Neural progenitor cell (in vitro differentiated cells): Measurements from ENCODE around the gene POLE. TPM values are rescaled to one million over a fixed set of nuclear protein-coding genes. Genes with fewer than 3 reads are reported as not detected.
A peak's percentile ranks its signal among the peaks of the same experiment; 100 is the strongest.

ENCODE experiments used
- DNase-seq: peaks from one replicate; pipeline ENCODE4 v3.0.0-alpha.2; 2016; ENCODE audit warnings: low spot score
- H2AFZ ChIP-seq: fragments of 200-600 bp; sonication (generic); replicated peaks from 2 replicates; pipeline ENCODE4 v1.6.1; 2016; ENCODE audit warnings: antibody characterized with exemption
- H3F3A ChIP-seq: fragments of 200-600 bp; sonication (generic); 2 replicates; pipeline ENCODE4 v1.6.1; 2016; ENCODE audit warnings: antibody characterized with exemption, low read depth
- H3K27ac ChIP-seq: fragments of 200-600 bp; sonication (generic); 2 replicates; pipeline ENCODE4 v1.5.1; 2016; ENCODE audit warnings: mild to moderate bottlenecking
- H3K27me3 ChIP-seq: fragments of 200-600 bp; sonication (generic); 2 replicates; pipeline ENCODE4 v1.6.1; 2016; ENCODE audit warnings: mild to moderate bottlenecking, moderate library complexity
- H3K36me3 ChIP-seq: fragments of 200-600 bp; sonication (generic); 2 replicates; pipeline ENCODE4 v1.5.1; 2016
- H3K4me1 ChIP-seq: fragments of 200-600 bp; sonication (generic); 2 replicates; pipeline ENCODE4 v1.6.1; 2016; ENCODE audit warnings: mixed run types
- H3K4me2 ChIP-seq: fragments of 200-600 bp; sonication (generic); 2 replicates; pipeline ENCODE4 v1.6.1; 2016
- H3K4me3 ChIP-seq: fragments of 200-600 bp; sonication (generic); 2 replicates; pipeline ENCODE4 v1.5.1; 2016
- H3K79me2 ChIP-seq: fragments of 200-600 bp; sonication (generic); 2 replicates; pipeline ENCODE4 v1.6.1; 2016; ENCODE audit warnings: low read depth
- H3K9ac ChIP-seq: fragments of 200-600 bp; sonication (generic); 2 replicates; pipeline ENCODE4 v1.6.1; 2016
- H3K9me3 ChIP-seq: fragments of 200-600 bp; sonication (generic); 2 replicates; pipeline ENCODE4 v1.5.1; 2016; ENCODE audit warnings: low read depth
- H4K20me1 ChIP-seq: fragments of 200-600 bp; sonication (generic); 2 replicates; pipeline ENCODE4 v1.6.1; 2016; ENCODE audit warnings: low read depth
- H3K27ac Mint-ChIP-seq: 3 replicates; pipeline ENCODE4 v1.8.0; 2021; ENCODE audit warnings: mixed read lengths
- H3K27me3 Mint-ChIP-seq: 2 replicates; pipeline ENCODE4 v1.8.0; 2022; ENCODE audit warnings: low read depth, mild to moderate bottlenecking, inconsistent platforms, moderate library complexity, mixed read lengths; ENCODE audit not compliant: insufficient read depth
- H3K36me3 Mint-ChIP-seq: 3 replicates; pipeline ENCODE4 v1.8.0; 2021; ENCODE audit warnings: mixed read lengths
- H3K4me1 Mint-ChIP-seq: 3 replicates; pipeline ENCODE4 v1.8.0; 2021; ENCODE audit warnings: mixed read lengths
- H3K4me3 Mint-ChIP-seq: 3 replicates; pipeline ENCODE4 v1.8.0; 2021; ENCODE audit warnings: mild to moderate bottlenecking, moderate library complexity, mixed read lengths
- H3K9me3 Mint-ChIP-seq: 3 replicates; pipeline ENCODE4 v1.8.0; 2020; ENCODE audit warnings: mixed read lengths
- CTCF ChIP-seq: fragments of 200-600 bp; sonication (generic); IDR thresholded peaks from 2 replicates; pipeline ENCODE4 v1.5.1; 2017; ENCODE audit warnings: antibody characterized with exemption, mild to moderate bottlenecking
- EZH2 ChIP-seq: fragments of 200-600 bp; sonication (generic); IDR thresholded peaks from 2 replicates; pipeline ENCODE4 v1.6.1; 2017; ENCODE audit warnings: antibody characterized with exemption, mild to moderate bottlenecking, moderate library complexity
- EZH2phosphoT487 ChIP-seq: fragments of 200-600 bp; sonication (generic); IDR thresholded peaks from 2 replicates; pipeline ENCODE4 v1.6.1; 2017; ENCODE audit warnings: antibody characterized with exemption
- total RNA-seq: library from RNA; depleted of rRNA; stranded (reverse); fragments of >200 nt; gene quantifications from 2 replicates; pipeline ENCODE4 v1.2.3, GENCODE V29; 2015; ENCODE audit warnings: low replicate concordance

The POLE gene
- total RNA-seq = 46.8 and 69.7 TPM in 2 replicates

GRCh38 chr12:132687211-132688164 lies at the start of gene POLE, which contains the start of gene PXMP2:
Gene POLE (minus strand): TSS chr12:132687342. CDS start chr12:132687315, 27 bp downstream.
Gene PXMP2 (plus strand): TSS chr12:132687587. CDS start chr12:132687671, 84 bp downstream.
- peak within 1 kb of the TSS; percentile 96 for H3K4me3 ChIP-seq
- peaks cover 29% of the 10 kb centered on the region for H3K36me3 Mint-ChIP-seq
- H3K4me1 ChIP-seq = no peaks in the 10 kb centered on the region
- H3K9me3 Mint-ChIP-seq = peaks cover 11% of the 10 kb centered on the region
- H3K79me2 ChIP-seq = peaks cover 38% of the 10 kb centered on the region
- no peak within 1 kb of the TSS for H3K27ac Mint-ChIP-seq
- H3K4me3 Mint-ChIP-seq = peak within 1 kb of the TSS; percentile 88
- H3K4me2 ChIP-seq = peak within 1 kb of the TSS; percentile 89
- peaks cover 7% of the 10 kb centered on the region for H3K27me3 Mint-ChIP-seq
- no peaks in the 10 kb centered on the region for H3K36me3 ChIP-seq
- DNase-seq = peak; percentile 98
- peaks cover 20% of the 10 kb centered on the region for H3K27me3 ChIP-seq
- peak; percentile 37 for TF ChIP-seq EZH2
- TF ChIP-seq CTCF = no peak
- peak; percentile 58 for TF ChIP-seq EZH2phosphoT487
- peaks cover 5% of the 10 kb centered on the region for H3F3A ChIP-seq
- peak within 1 kb of the TSS; percentile 75 for H3K27ac ChIP-seq
- H2AFZ ChIP-seq = peak within 1 kb of the TSS; percentile 76
- H4K20me1 ChIP-seq = peaks cover 35% of the 10 kb centered on the region
- peaks cover 20% of the 10 kb centered on the region for H3K4me1 Mint-ChIP-seq
- H3K9ac ChIP-seq = peak within 1 kb of the TSS; percentile 86
- no peaks in the 10 kb centered on the region for H3K9me3 ChIP-seq

- no peak overlapping the region for H3K27ac Mint-ChIP-seq
- DNase-seq = no peak
- H3K4me1 Mint-ChIP-seq = peaks cover 6% of the 10 kb centered on the region
- no peak overlapping the region for H2AFZ ChIP-seq
- peaks cover 4% of the 10 kb centered on the region for H3K36me3 ChIP-seq
- no peak overlapping the region for H3K9ac ChIP-seq
- H3K36me3 Mint-ChIP-seq = peaks cover 64% of the 10 kb centered on the region
- TF ChIP-seq EZH2phosphoT487 (no peak), EZH2 (no peak)
- no peaks in the 10 kb centered on the region for H3K9me3 ChIP-seq
- peaks cover 2% of the 10 kb centered on the region for H4K20me1 ChIP-seq
- peaks cover 10% of the 10 kb centered on the region for H3K27me3 Mint-ChIP-seq
- H3K4me3 ChIP-seq = no peak overlapping the region
- no peaks in the 10 kb centered on the region for H3K27me3 ChIP-seq
- H3K79me2 ChIP-seq = no peaks in the 10 kb centered on the region
- H3F3A ChIP-seq = no peaks in the 10 kb centered on the region
- no peak overlapping the region for H3K4me2 ChIP-seq
- H3K9me3 Mint-ChIP-seq = no peaks in the 10 kb centered on the region
- H3K4me3 Mint-ChIP-seq = no peak overlapping the region
- no peak overlapping the region for H3K27ac ChIP-seq
- no peaks in the 10 kb centered on the region for H3K4me1 ChIP-seq
These were observed 49.8 kb upstream of the POLE start for GRCh38 chr12:132736913-132737312.

GRCh38 chr12:132736378-132736777 lies 49.2 kb upstream of the POLE start:
- Mint-ChIP-seq H3K36me3 (peaks cover 65% of the 10 kb centered on the region), H3K9me3 (no peaks in the 10 kb centered on the region), H3K27ac (no peak overlapping the region), H3K4me3 (no peak overlapping the region), H3K4me1 (peaks cover 6% of the 10 kb centered on the region), H3K27me3 (peaks cover 10% of the 10 kb centered on the region)
- H3K79me2 ChIP-seq = no peaks in the 10 kb centered on the region
- H3K4me2 ChIP-seq = no peak overlapping the region
- no peak overlapping the region for H3K4me3 ChIP-seq
- no peak overlapping the region for H3K9ac ChIP-seq
- DNase-seq = no peak
- no peaks in the 10 kb centered on the region for H3K27me3 ChIP-seq
- H3K36me3 ChIP-seq = peaks cover 7% of the 10 kb centered on the region
- no peak overlapping the region for H3K27ac ChIP-seq
- H4K20me1 ChIP-seq = no peaks in the 10 kb centered on the region
- H3F3A ChIP-seq = no peaks in the 10 kb centered on the region
- H2AFZ ChIP-seq = no peak overlapping the region
- no peaks in the 10 kb centered on the region for H3K9me3 ChIP-seq
- no peak for TF ChIP-seq EZH2
- TF ChIP-seq CTCF = no peak
- TF ChIP-seq EZH2phosphoT487 = no peak
- H3K4me1 ChIP-seq = no peaks in the 10 kb centered on the region

GRCh38 chr12:132735496-132735895 lies 48.4 kb upstream of the POLE start:
- no peak overlapping the region for H2AFZ ChIP-seq
- Mint-ChIP-seq H3K36me3 (peaks cover 62% of the 10 kb centered on the region), H3K9me3 (no peaks in the 10 kb centered on the region), H3K4me3 (no peak overlapping the region), H3K4me1 (peaks cover 6% of the 10 kb centered on the region), H3K27me3 (peaks cover 10% of the 10 kb centered on the region), H3K27ac (peak overlapping the region; percentile 81)
- H3K4me3 ChIP-seq = no peak overlapping the region
- H3K9ac ChIP-seq = no peak overlapping the region
- H3K27ac ChIP-seq = no peak overlapping the region
- H3K79me2 ChIP-seq = no peaks in the 10 kb centered on the region
- DNase-seq = no peak
- TF ChIP-seq CTCF (no peak), EZH2 (no peak), EZH2phosphoT487 (no peak)
- no peaks in the 10 kb centered on the region for H3K4me1 ChIP-seq
- H3F3A ChIP-seq = peaks cover under 1% of the 10 kb centered on the region
- H4K20me1 ChIP-seq = no peaks in the 10 kb centered on the region
- H3K9me3 ChIP-seq = no peaks in the 10 kb centered on the region
- no peaks in the 10 kb centered on the region for H3K27me3 ChIP-seq
- H3K36me3 ChIP-seq = peaks cover 10% of the 10 kb centered on the region
- H3K4me2 ChIP-seq = no peak overlapping the region
